ENCODE results near the gene DUT.

- no peak for TF ChIP-seq CTCF (IDR thresholded peaks at IDR 0.05)
- TF ChIP-seq POLR2A (IDR thresholded peaks at IDR 0.05), result no peak
These were observed 13.1 kb upstream of the DUT start for GRCh38 chr15:48318131-48318530.
